Mesenchymal stem cell (in vitro differentiated cells and primary cell): ENCODE data around the gene TRAF2.

ENCODE experiments used
- DNase-seq: peaks from one replicate; pipeline ENCODE4 v3.0.0-alpha.2; 2013
- H2AFZ ChIP-seq: one replicate; pipeline ENCODE4 v1.6.1; 2013; ENCODE audit warnings: low read depth, mild to moderate bottlenecking, control low read depth, inconsistent platforms, low read length, moderate library complexity
- H2AK5ac ChIP-seq: 2 replicates; pipeline ENCODE4 v1.6.1; 2013; ENCODE audit warnings: low read length, moderate library complexity, mild to moderate bottlenecking, inconsistent platforms; ENCODE audit not compliant: severe bottlenecking
- H2BK120ac ChIP-seq: one replicate; pipeline ENCODE4 v1.6.1; 2013; ENCODE audit warnings: low read depth, mild to moderate bottlenecking, inconsistent platforms, low read length, moderate library complexity
- H2BK12ac ChIP-seq, 2 experiments: one replicate each; pipeline ENCODE4 v1.6.1; 2013; ENCODE audit warnings: inconsistent platforms in 2 of 2, low read length in 2 of 2, mild to moderate bottlenecking in 2 of 2, moderate library complexity in 2 of 2, control low read depth in 1 of 2
- H2BK15ac ChIP-seq: one replicate; pipeline ENCODE4 v1.6.1; 2013; ENCODE audit warnings: mild to moderate bottlenecking, low read depth, inconsistent platforms; ENCODE audit not compliant: poor library complexity, severe bottlenecking
- H2BK5ac ChIP-seq: 2 replicates; pipeline ENCODE4 v1.6.1; 2013; ENCODE audit warnings: low read depth, mild to moderate bottlenecking, low read length, control low read depth, inconsistent platforms; ENCODE audit not compliant: poor library complexity, severe bottlenecking
- H3K14ac ChIP-seq, 2 experiments: one replicate each; pipeline ENCODE4 v1.6.1; 2013; ENCODE audit warnings: inconsistent platforms in 2 of 2, low read length in 2 of 2, control low read depth in 1 of 2, mild to moderate bottlenecking in 1 of 2, moderate library complexity in 1 of 2
- H3K18ac ChIP-seq, 2 experiments: one replicate each; pipeline ENCODE4 v1.6.1; 2013; ENCODE audit warnings: inconsistent platforms in 2 of 2, low read length in 2 of 2, control low read depth in 1 of 2, low read depth in 1 of 2, mild to moderate bottlenecking in 1 of 2
- H3K23ac ChIP-seq, 2 experiments: one replicate each; pipeline ENCODE4 v1.6.1; 2013; ENCODE audit warnings: inconsistent platforms in 2 of 2, low read length in 2 of 2, mild to moderate bottlenecking in 2 of 2, moderate library complexity in 2 of 2, control low read depth in 1 of 2
- H3K27ac ChIP-seq: 2 replicates; pipeline ENCODE4 v1.5.1; 2013; ENCODE audit warnings: mild to moderate bottlenecking, moderate library complexity, low read length, control low read depth, inconsistent platforms; ENCODE audit not compliant: poor library complexity, severe bottlenecking
- H3K27me3 ChIP-seq, 2 experiments: 2 replicates each; pipeline versions ENCODE4 v1.6.1 to v1.7.0; 2013; ENCODE audit warnings: low read length in 2 of 2, mild to moderate bottlenecking in 2 of 2, moderate library complexity in 2 of 2, control low read depth in 1 of 2, inconsistent platforms in 1 of 2; ENCODE audit not compliant: control insufficient read depth in 1 of 2, insufficient read depth in 1 of 2
- H3K36me3 ChIP-seq, 2 experiments: 2 replicates each; pipeline versions ENCODE4 v1.6.1 to v1.7.0; 2013; ENCODE audit warnings: low read length in 2 of 2, control low read depth in 1 of 2, inconsistent platforms in 1 of 2, low read depth in 1 of 2, mild to moderate bottlenecking in 1 of 2; ENCODE audit not compliant: insufficient read depth in 2 of 2, control insufficient read depth in 1 of 2
- H3K4ac ChIP-seq, 2 experiments: one replicate each; pipeline ENCODE4 v1.6.1; 2013; ENCODE audit warnings: inconsistent platforms in 2 of 2, low read length in 2 of 2, mild to moderate bottlenecking in 2 of 2, moderate library complexity in 2 of 2, control low read depth in 1 of 2, low read depth in 1 of 2
- H3K4me1 ChIP-seq: 2 replicates; pipeline ENCODE4 v1.6.1; 2013; ENCODE audit warnings: low read depth, low read length, control low read depth; ENCODE audit not compliant: control insufficient read depth, insufficient read depth
- H3K4me2 ChIP-seq: 2 replicates; pipeline ENCODE4 v1.6.1; 2013; ENCODE audit warnings: low read length, mild to moderate bottlenecking, inconsistent platforms; ENCODE audit not compliant: poor library complexity, severe bottlenecking
- H3K4me3 ChIP-seq, 2 experiments: 2 replicates each; pipeline versions ENCODE4 v1.5.1 to v1.7.0; 2013; ENCODE audit warnings: low read length in 2 of 2, mild to moderate bottlenecking in 2 of 2, control low read depth in 1 of 2, low read depth in 1 of 2; ENCODE audit not compliant: insufficient read depth in 1 of 2
- H3K79me1 ChIP-seq: replicated peaks from 2 replicates; pipeline ENCODE4 v1.6.1; 2013; ENCODE audit warnings: mild to moderate bottlenecking, control low read depth, low read length, inconsistent platforms; ENCODE audit not compliant: poor library complexity, severe bottlenecking
- H3K9ac ChIP-seq: 2 replicates; pipeline ENCODE4 v1.7.0; 2013; ENCODE audit warnings: mild to moderate bottlenecking, low read length, moderate library complexity
- H3K9me3 ChIP-seq: 2 replicates; pipeline ENCODE4 v1.7.0; 2013; ENCODE audit warnings: mild to moderate bottlenecking, low read length; ENCODE audit not compliant: control insufficient read depth
- H4K8ac ChIP-seq: one replicate; pipeline ENCODE4 v1.6.1; 2013; ENCODE audit warnings: inconsistent platforms, mild to moderate bottlenecking, low read length, moderate library complexity
- H4K91ac ChIP-seq: one replicate; pipeline ENCODE4 v1.6.1; 2013; ENCODE audit warnings: mild to moderate bottlenecking, low read length, inconsistent platforms
- WGBS: methylation state at CpG from one replicate; pipeline ENCODE4 v1.1.7; 2013; ENCODE audit warnings: mixed read lengths; 5-methylcytosine and 5-hydroxymethylcytosine counted together

The TRAF2 gene

DNA sequence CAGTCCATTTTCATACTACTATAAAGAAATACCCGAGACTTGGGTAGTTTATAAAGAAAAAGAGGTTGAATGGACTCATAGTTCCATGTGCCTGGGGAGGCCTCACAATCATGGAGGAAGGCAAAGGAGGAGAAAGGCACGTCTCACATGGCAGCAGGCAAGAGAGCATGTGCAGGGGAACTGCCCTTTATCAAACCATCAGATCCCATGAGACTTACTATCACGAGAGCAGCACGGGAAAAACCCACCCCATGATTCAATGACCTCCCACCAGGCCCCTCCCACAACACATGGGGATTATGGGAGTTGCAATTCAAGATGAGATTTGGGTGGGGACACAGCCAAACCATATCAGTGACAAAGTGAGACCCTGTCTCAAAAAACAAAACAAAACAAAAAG, 19.9 kb downstream of the TRAF2 start:
- no peak overlapping the region for H3K9ac ChIP-seq
- no peak overlapping the region for H3K23ac ChIP-seq
- H3K4me3 ChIP-seq, result no peak overlapping the region
- H2BK15ac ChIP-seq, result no peak overlapping the region
- no peak overlapping the region for H2AK5ac ChIP-seq
- H3K79me1 ChIP-seq, result peaks cover 44% of the 10 kb centered on the region
- no peak overlapping the region for H3K14ac ChIP-seq
- H3K27me3 ChIP-seq, result no peaks in the 10 kb centered on the region
- no peak overlapping the region for H3K4ac ChIP-seq
- no peak overlapping the region for H4K8ac ChIP-seq
- H3K4me1 ChIP-seq, result peaks cover 19% of the 10 kb centered on the region
- H3K18ac ChIP-seq, result no peak overlapping the region
- H2BK12ac ChIP-seq, result no peak overlapping the region
- H2BK120ac ChIP-seq, result no peak overlapping the region
- H3K36me3 ChIP-seq, result peaks cover 30 to 51% of the 10 kb centered on the region in 2 experiments
- 80% methylated on average over 1 of the region's 4 CpGs for WGBS
- DNase-seq, result no peak
- H3K27ac ChIP-seq, result no peak overlapping the region
- no peak overlapping the region for H2AFZ ChIP-seq
- no peaks in the 10 kb centered on the region for H3K9me3 ChIP-seq
- H4K91ac ChIP-seq, result no peak overlapping the region
- no peak overlapping the region for H3K4me2 ChIP-seq
- H2BK5ac ChIP-seq, result no peak overlapping the region

DNA sequence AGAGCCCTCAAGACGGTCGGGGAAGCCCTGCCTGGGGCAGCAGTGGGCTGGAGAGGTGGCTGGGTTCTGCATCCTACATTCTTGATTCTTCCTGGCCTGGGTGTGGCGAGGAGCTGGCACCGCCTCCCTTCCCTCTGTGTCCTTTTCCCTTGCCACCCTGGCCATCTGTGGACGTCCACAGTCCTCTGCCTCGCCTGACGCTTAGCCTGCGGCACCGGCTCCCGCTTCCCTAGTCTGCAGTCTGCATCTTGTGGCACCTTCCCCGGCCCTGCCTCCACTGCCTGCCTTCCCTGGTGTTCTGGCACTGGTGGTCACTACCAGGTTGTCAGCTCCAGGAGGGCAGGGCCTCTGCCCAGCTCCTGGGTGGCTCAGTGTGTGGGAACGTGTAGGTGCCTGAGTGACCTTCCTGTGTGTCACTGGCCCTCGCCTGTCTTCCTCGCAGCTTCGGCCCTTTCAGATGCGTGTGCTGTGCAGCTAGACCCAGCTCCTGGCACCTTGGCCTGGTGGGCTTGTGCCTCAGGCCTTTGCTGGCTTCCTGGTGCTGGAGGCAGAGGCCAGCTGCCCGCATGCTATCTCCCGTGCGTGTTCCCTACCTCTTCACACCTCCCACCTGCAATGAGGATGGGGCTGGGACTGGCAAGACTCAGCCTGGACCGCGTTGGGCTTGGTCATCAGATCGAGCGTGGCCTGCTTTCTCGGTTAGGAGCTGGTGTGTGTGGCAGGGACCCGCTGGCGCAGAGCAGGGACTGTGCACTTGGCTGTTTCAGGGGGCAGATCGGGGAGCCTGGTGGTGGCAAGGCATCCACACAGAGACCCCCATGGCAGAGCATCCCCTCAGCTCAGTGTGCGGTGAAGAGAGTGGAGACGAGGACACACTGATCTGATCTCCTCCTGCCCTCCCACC, 20.9 kb downstream of the TRAF2 start:
- H3K9me3 ChIP-seq, result no peaks in the 10 kb centered on the region
- H3K79me1 ChIP-seq, result peaks cover 45% of the 10 kb centered on the region
- H2BK5ac ChIP-seq, result no peak overlapping the region
- no peak overlapping the region for H4K91ac ChIP-seq
- H2BK120ac ChIP-seq, result no peak overlapping the region
- no peak overlapping the region for H4K8ac ChIP-seq
- H3K27me3 ChIP-seq, result no peaks in the 10 kb centered on the region
- no peak overlapping the region for H3K4ac ChIP-seq
- H3K9ac ChIP-seq, result no peak overlapping the region
- H3K4me2 ChIP-seq, result no peak overlapping the region
- peaks cover 9% of the 10 kb centered on the region for H3K4me1 ChIP-seq
- peaks cover 29 to 49% of the 10 kb centered on the region in 2 experiments for H3K36me3 ChIP-seq
- no peak overlapping the region for H3K23ac ChIP-seq
- WGBS, result 96% methylated on average over 29 of the region's 29 CpGs
- no peak for DNase-seq
- H3K4me3 ChIP-seq, result no peak overlapping the region
- no peak overlapping the region for H2BK15ac ChIP-seq
- no peak overlapping the region for H2AFZ ChIP-seq
- H3K18ac ChIP-seq, result no peak overlapping the region
- H2BK12ac ChIP-seq, result no peak overlapping the region
- no peak overlapping the region for H3K14ac ChIP-seq
- H2AK5ac ChIP-seq, result no peak overlapping the region
- no peak overlapping the region for H3K27ac ChIP-seq

GRCh38 chr9:136910197-136910900, 24.0 kb downstream of the TRAF2 start:
- no peak overlapping the region for H3K18ac ChIP-seq
- H3K27ac ChIP-seq, result no peak overlapping the region
- H3K9ac ChIP-seq, result no peak overlapping the region
- H3K4me3 ChIP-seq, result no peak overlapping the region
- no peaks in the 10 kb centered on the region for H3K9me3 ChIP-seq
- H3K27me3 ChIP-seq, result no peaks in the 10 kb centered on the region
- peaks cover 35 to 54% of the 10 kb centered on the region in 2 experiments for H3K36me3 ChIP-seq
- H3K4ac ChIP-seq, result no peak overlapping the region
- no peak overlapping the region for H2AK5ac ChIP-seq
- no peak overlapping the region for H3K23ac ChIP-seq
- 98% methylated on average over 11 of the region's 12 CpGs for WGBS
- no peak overlapping the region for H4K8ac ChIP-seq
- H2BK120ac ChIP-seq, result no peak overlapping the region
- no peak overlapping the region for H3K14ac ChIP-seq
- H3K4me2 ChIP-seq, result no peak overlapping the region
- no peak overlapping the region for H2BK5ac ChIP-seq
- no peak overlapping the region for H4K91ac ChIP-seq
- H2BK15ac ChIP-seq, result no peak overlapping the region
- H2BK12ac ChIP-seq, result no peak overlapping the region
- peaks cover 43% of the 10 kb centered on the region for H3K79me1 ChIP-seq
- DNase-seq, result no peak
- H3K4me1 ChIP-seq, result peaks cover 1% of the 10 kb centered on the region
- no peak overlapping the region for H2AFZ ChIP-seq

GRCh38 chr9:136910901-136911245, 24.6 kb downstream of the TRAF2 start:
- peaks cover 40 to 59% of the 10 kb centered on the region in 2 experiments for H3K36me3 ChIP-seq
- DNase-seq, result no peak
- peaks cover 44% of the 10 kb centered on the region for H3K79me1 ChIP-seq
- H3K27me3 ChIP-seq, result no peaks in the 10 kb centered on the region
- no peak overlapping the region for H3K18ac ChIP-seq
- no peak overlapping the region for H2BK15ac ChIP-seq
- WGBS, result 99% methylated on average over 12 of the region's 12 CpGs
- H3K4me3 ChIP-seq, result no peak overlapping the region
- no peak overlapping the region for H3K4me2 ChIP-seq
- H3K4ac ChIP-seq, result no peak overlapping the region
- H2BK12ac ChIP-seq, result no peak overlapping the region
- no peak overlapping the region for H2BK5ac ChIP-seq
- no peak overlapping the region for H2AK5ac ChIP-seq
- no peak overlapping the region for H2BK120ac ChIP-seq
- H3K4me1 ChIP-seq, result peaks cover 1% of the 10 kb centered on the region
- H3K23ac ChIP-seq, result no peak overlapping the region
- no peak overlapping the region for H3K9ac ChIP-seq
- H4K8ac ChIP-seq, result no peak overlapping the region
- H3K14ac ChIP-seq, result no peak overlapping the region
- H2AFZ ChIP-seq, result no peak overlapping the region
- H4K91ac ChIP-seq, result no peak overlapping the region
- H3K27ac ChIP-seq, result no peak overlapping the region
- H3K9me3 ChIP-seq, result no peaks in the 10 kb centered on the region
